Smooth muscle cell (in vitro differentiated cells): Measurements from ENCODE around the gene HARBI1. TPM values are rescaled to one million over a fixed set of nuclear protein-coding genes. Genes with fewer than 3 reads are reported as not detected.

Experiments used
- DNase-seq: peaks from one replicate; lab custom pipeline; 2025; ENCODE audit not compliant: unreplicated experiment; lab: John Stamatoyannopoulos, UW
- H2AFZ ChIP-seq: fragments of 200-600 bp; sonication (generic); 2 replicates; pipeline ENCODE4 v1.6.0; 2016; ENCODE audit warnings: antibody characterized with exemption, low read depth, mild to moderate bottlenecking
- H3F3A ChIP-seq: fragments of 200-600 bp; sonication (generic); 2 replicates; pipeline ENCODE4 v1.6.0; 2017; ENCODE audit warnings: antibody characterized with exemption, low read depth
- H3K27ac ChIP-seq: fragments of 200-600 bp; sonication (generic); 2 replicates; pipeline ENCODE4 v1.5.1; 2016; ENCODE audit warnings: low read depth, mild to moderate bottlenecking
- H3K27me3 ChIP-seq: fragments of 200-600 bp; sonication (generic); 2 replicates; pipeline ENCODE4 v1.6.1; 2016; ENCODE audit warnings: low read depth, mild to moderate bottlenecking
- H3K36me3 ChIP-seq: fragments of 200-600 bp; sonication (generic); 2 replicates; pipeline ENCODE4 v1.5.1; 2016; ENCODE audit warnings: low read depth
- H3K4me1 ChIP-seq: fragments of 200-600 bp; sonication (generic); 2 replicates; pipeline ENCODE4 v1.5.1; 2016; ENCODE audit warnings: low read depth
- H3K4me2 ChIP-seq: fragments of 200-600 bp; sonication (generic); 2 replicates; pipeline ENCODE4 v1.6.0; 2016; ENCODE audit warnings: mild to moderate bottlenecking
- H3K4me3 ChIP-seq: fragments of 200-600 bp; sonication (generic); 2 replicates; pipeline ENCODE4 v1.5.1; 2016; ENCODE audit warnings: mild to moderate bottlenecking
- H3K79me2 ChIP-seq: fragments of 200-600 bp; sonication (generic); 2 replicates; pipeline ENCODE4 v1.6.0; 2016; ENCODE audit warnings: low read depth, mild to moderate bottlenecking
- H3K9ac ChIP-seq: fragments of 200-600 bp; sonication (generic); 2 replicates; pipeline ENCODE4 v1.6.0; 2016; ENCODE audit warnings: low read depth
- H3K9me3 ChIP-seq: fragments of 200-600 bp; sonication (generic); replicated peaks from 2 replicates; pipeline ENCODE4 v1.5.1; 2016; ENCODE audit warnings: low read depth
- H4K20me1 ChIP-seq: fragments of 200-600 bp; sonication (generic); 2 replicates; pipeline ENCODE4 v1.6.0; 2016; ENCODE audit warnings: low read depth
- CTCF ChIP-seq: fragments of 200-600 bp; sonication (generic); IDR thresholded peaks from 2 replicates; pipeline ENCODE4 v1.5.1; 2017; ENCODE audit warnings: borderline replicate concordance, mild to moderate bottlenecking, antibody characterized with exemption; ENCODE audit not compliant: insufficient read depth, poor library complexity, severe bottlenecking
- WGBS: methylation state at CpG from one replicate; pipeline ENCODE4 v1.1.7; 2016; ENCODE audit warnings: low lambda C conversion rate; 5-methylcytosine and 5-hydroxymethylcytosine counted together
- polyA plus RNA-seq: library from polyadenylated mRNA; unstranded; fragments of >200 nt; fragmentation: Nextera tagmentation; extraction: Ambion mirVana; gene quantifications from 2 replicates; pipeline ENCODE4 v1.2.1, GENCODE V29; 2016
- total RNA-seq: library from RNA; depleted of rRNA; stranded (reverse); fragments of >200 nt; gene quantifications from 2 replicates; pipeline ENCODE4 v1.2.3, GENCODE V29; 2014

The HARBI1 gene
- total and polyA plus RNA-seq, 2 experiments from 2014 or later = 2.4 to 2.9 TPM

GRCh38 chr11:46611526-46612304 is 5.3 kb downstream of the HARBI1 start:
- H3K27ac ChIP-seq = no peak overlapping the region
- DNase-seq = no peak
- no peaks in the 10 kb centered on the region for H3K9me3 ChIP-seq
- H3K4me2 ChIP-seq = no peak overlapping the region
- no peaks in the 10 kb centered on the region for H3K79me2 ChIP-seq
- no peaks in the 10 kb centered on the region for H3K27me3 ChIP-seq
- no peaks in the 10 kb centered on the region for H3F3A ChIP-seq
- no peaks in the 10 kb centered on the region for H4K20me1 ChIP-seq
- no peak overlapping the region for H3K9ac ChIP-seq
- peaks cover 6% of the 10 kb centered on the region for H3K4me1 ChIP-seq
- 86% methylated on average over 5 of the region's 5 CpGs for WGBS
- no peak overlapping the region for H3K4me3 ChIP-seq
- no peak overlapping the region for H2AFZ ChIP-seq
- no peak for TF ChIP-seq CTCF
- no peaks in the 10 kb centered on the region for H3K36me3 ChIP-seq

- H3K79me2 ChIP-seq = no peaks in the 10 kb centered on the region
- TF ChIP-seq CTCF = no peak
These were observed 7.6 kb downstream of the HARBI1 start for GRCh38 chr11:46609386-46609785.

GRCh38 chr11:46607516-46607915 is 9.5 kb downstream of the HARBI1 start:
- Histone ChIP-seq H4K20me1 (no peaks in the 10 kb centered on the region), H3K27ac (no peak overlapping the region), H3F3A (no peaks in the 10 kb centered on the region), H3K4me2 (no peak overlapping the region), H2AFZ (no peak overlapping the region), H3K9ac (no peak overlapping the region), H3K27me3 (no peaks in the 10 kb centered on the region), H3K4me3 (no peak overlapping the region), H3K9me3 (no peaks in the 10 kb centered on the region), H3K36me3 (peaks cover 2% of the 10 kb centered on the region), H3K4me1 (no peaks in the 10 kb centered on the region), H3K79me2 (no peaks in the 10 kb centered on the region)
- DNase-seq = no peak
- no peak for TF ChIP-seq CTCF
- 89% methylated on average over 1 of the region's 1 CpG for WGBS

More at GRCh38 chr11:46609386-46609785, 7.6 kb downstream of the HARBI1 start:
- Histone ChIP-seq H3K4me2 (no peak overlapping the region), H3K9ac (no peak overlapping the region), H3K9me3 (no peaks in the 10 kb centered on the region), H3K4me3 (no peak overlapping the region), H3K4me1 (no peaks in the 10 kb centered on the region), H3F3A (no peaks in the 10 kb centered on the region), H2AFZ (no peak overlapping the region), H4K20me1 (no peaks in the 10 kb centered on the region), H3K27me3 (no peaks in the 10 kb centered on the region), H3K36me3 (no peaks in the 10 kb centered on the region), H3K27ac (no peak overlapping the region)
- 99% methylated on average over 6 of the region's 6 CpGs for WGBS
- no peak for DNase-seq

- no peaks in the 10 kb centered on the region for H4K20me1 ChIP-seq
- H3K9me3 ChIP-seq = no peaks in the 10 kb centered on the region
- H3K9ac ChIP-seq = no peak overlapping the region
- H3K27me3 ChIP-seq = no peaks in the 10 kb centered on the region
- H2AFZ ChIP-seq = no peak overlapping the region
- DNase-seq = no peak
- H3F3A ChIP-seq = no peaks in the 10 kb centered on the region
- H3K4me1 ChIP-seq = no peaks in the 10 kb centered on the region
- TF ChIP-seq CTCF = no peak
- no peak overlapping the region for H3K4me2 ChIP-seq
- no peak overlapping the region for H3K4me3 ChIP-seq
- 96% methylated on average over 1 of the region's 1 CpG for WGBS
- peaks cover 2% of the 10 kb centered on the region for H3K36me3 ChIP-seq
- no peak overlapping the region for H3K27ac ChIP-seq
- no peaks in the 10 kb centered on the region for H3K79me2 ChIP-seq
These were observed 12.2 kb downstream of the HARBI1 start for GRCh38 chr11:46604796-46605195.
